IPS DF 19.7 (cell line): ENCODE measurements around the gene TTC7B.
A peak's percentile ranks its signal among the peaks of the same experiment; 100 is the strongest.

ENCODE experiments used
- DNase-seq: peaks from one replicate; pipeline ENCODE4 v3.0.0-alpha.2; 2013; ENCODE audit warnings: low read depth, low spot score

TTC7B gene

GRCh38 chr14:90704738-90705392, 111.4 kb downstream of the TTC7B start:
- DNase-seq: no peak

DNA sequence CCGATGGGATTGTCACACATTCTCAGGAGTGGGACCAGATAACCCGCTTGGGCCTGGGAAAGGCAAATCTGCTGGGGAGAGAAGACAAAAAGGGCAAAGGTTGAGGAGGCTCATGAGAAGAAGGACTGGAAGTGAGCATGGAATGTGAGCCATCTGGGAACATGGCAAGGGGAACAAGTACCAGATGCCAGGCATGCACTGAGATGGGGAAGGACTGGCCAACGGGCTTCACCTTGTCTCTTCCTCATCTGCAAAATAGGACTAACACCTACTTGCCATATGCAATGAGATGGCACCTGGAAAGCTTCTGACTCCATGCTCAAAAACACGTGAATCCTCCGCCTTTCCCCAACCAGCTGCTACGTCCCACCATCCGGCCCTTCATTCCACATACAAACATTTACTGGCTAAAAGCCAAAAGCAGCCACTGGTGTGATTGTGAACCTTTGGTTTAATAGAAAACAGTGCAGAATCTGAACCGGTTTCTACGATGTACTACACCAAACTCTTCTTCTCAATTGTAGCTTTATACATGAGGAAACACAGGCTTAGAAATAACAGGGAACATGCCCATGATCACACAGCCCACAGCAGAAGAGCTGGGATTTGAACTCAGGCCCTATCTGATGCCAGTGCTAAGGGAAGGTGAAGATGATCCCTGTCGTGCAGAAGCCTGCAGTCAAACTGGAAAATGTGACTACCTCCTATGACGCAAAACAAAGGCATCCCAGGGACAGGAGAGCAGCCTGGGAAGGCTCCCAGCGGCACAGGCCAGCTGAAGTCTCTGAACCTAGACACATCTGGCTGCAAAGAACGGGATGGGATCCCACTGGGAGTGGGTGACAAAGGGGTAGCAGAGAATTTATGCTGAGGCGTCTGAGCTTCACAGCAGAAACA, 112.1 kb downstream of the TTC7B start:
- DNase-seq: no peak

DNA sequence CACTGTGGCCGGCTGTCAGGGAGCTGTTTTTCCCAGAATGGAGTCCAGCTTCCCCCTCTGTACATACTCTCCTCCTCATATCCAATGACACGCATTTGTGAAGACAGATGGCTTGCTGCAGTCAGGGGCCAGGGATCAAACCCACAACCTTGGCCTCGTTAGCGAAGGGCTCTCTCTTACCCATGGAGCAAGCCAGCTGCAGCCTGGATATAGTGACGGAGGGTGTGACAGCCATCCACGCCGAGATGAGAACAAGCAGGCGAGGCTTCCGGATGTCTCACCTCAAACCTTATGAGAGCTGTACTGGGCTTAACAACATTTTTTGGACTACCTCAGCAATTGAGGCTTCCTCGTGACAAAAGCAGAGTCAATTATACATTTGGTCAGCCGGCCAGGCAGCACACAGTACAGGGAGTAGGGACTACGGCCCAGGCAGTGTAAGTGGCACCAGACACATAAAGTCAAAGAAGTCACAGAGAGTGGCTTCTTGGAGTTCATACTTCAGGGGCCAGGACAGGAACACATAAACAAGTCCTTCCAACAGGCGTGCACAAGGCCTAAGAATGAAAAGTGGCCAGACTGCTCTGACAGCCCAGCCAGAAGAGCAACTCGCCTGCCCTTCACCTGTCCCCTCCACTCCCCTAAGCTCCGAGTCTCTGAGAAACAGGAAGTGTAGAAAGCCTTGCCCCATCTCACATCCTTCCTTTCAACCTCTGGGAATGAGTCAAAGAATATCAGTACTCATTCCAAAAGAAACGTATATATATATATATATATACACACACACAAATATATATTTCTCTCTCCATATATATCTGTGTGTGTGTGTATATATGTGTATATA, 115.1 kb downstream of the TTC7B start:
- no peak for DNase-seq

- DNase-seq: no peak
Observed at GRCh38 chr14:90699016-90699415, 117.2 kb downstream of the TTC7B start.

DNA sequence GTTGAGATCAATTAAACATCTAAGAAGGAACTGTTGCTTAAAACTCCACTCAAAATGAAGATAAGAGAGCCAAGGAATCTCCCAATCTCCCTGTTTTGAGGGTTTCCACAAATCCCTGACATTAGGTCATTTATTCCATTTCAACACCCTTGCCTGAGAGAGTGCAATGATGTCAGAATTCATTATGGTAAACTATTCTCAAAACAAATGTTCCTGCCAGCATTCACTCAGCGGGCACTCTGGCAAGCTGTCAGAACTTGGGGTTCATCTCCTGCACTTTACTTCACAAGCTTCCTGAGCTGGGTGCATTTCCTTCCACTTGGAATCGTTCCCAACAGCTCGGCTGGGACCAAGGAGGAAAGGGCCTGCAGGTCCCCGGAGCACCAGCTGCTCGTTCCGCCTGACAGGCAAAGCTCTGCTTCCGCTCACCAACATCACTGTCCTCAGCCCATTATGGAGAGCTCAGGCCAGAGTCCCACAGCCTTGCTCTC, 117.8 kb downstream of the TTC7B start:
- no peak for DNase-seq

GRCh38 chr14:90697577-90698206, 118.5 kb downstream of the TTC7B start:
- DNase-seq: peak; percentile 28

DNA sequence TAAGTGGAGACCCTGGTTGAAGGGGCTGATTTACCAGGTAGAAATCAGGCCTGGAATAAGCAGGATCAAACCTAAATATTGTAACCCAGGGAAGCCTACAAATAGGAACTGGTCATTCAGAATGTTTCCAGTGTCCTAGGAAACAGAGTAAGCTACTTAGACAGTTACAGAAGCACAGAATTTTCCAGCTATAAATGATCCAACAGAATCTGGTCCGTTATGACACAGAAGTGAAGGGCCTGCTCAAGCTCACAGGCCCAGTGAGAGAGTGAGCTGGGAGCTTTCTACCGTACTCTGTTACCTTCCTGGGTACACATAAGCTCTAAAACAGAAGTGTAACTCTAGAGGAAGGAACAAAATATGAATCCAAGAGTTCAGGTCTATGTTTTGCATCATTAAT, 119.1 kb downstream of the TTC7B start:
- DNase-seq: no peak

DNA sequence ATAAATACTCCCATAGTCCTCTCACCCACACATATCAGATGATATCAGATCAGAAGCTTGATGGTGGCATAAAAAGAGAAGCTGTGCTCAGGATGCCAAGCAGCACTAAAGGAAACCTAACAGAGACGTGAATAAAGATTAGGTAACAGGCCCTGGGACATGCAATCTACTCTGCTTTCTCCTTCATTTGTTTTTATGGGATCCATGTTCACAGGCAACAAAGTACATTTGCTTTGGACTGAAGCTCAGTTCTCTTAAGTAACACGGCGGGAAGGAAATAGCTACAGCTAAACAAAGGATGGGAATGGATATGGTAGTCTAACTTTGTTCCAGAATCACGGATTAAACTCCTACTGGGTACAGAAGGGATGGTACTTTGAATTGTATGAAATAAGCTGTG, 119.5 kb downstream of the TTC7B start:
- DNase-seq: no peak

- no peak for DNase-seq
Observed at GRCh38 chr14:90695997-90696660, 120.1 kb downstream of the TTC7B start.

DNA sequence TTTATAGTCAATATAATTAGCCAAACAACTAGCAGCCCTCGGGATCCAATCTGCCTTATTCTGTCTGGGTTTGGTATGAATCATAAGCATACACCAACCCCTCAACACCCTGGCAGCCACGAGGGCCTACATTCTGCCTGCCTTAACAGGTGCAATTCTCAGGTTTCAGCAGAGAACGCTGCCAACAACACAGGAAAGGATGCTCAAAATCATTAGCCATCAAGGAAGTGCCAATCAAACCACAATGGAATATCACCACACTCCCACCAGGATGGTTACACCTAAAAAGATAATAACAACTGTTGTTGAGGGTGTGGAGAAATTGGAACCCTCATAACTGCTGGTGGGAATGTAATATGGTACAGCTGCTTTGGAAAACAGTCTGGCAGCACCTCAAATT, 122.8 kb downstream of the TTC7B start:
- DNase-seq: no peak

DNA sequence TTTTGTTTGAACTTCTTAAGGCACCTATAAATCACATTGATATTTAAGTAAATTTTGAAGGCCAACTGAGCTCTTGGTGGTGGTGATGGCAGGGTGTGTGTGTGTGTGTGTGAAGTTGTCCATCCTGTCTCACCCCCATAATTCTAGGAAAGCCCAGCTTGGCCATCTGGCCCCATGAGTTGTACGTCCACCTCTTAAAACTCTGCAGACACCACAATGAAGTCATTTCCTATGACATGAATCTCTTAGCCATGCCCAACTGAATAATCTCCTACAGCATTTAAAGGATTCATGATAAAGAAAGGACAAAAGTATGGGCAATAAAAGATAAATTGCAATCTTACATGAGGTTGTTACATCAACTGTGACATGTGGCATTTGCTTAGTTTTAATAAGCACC, 123.4 kb downstream of the TTC7B start:
- DNase-seq: no peak

DNA sequence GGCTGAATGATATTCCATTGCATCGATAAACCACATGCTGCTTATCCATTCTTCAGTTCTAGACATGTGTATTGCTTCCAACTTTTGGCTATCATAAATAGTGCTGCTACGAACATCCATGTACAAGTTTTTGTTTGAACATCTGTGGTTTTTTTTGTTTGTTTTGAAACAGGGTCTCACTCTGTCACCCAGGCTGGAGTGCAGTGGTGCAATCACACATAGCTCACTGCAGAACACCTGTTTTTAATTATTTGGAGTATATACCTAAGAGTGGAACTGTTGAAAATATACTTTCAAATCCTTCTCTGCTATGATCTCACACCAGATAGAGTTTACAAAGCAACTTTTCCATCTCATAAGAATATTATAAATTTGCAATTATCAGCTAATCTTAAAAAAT, 124.2 kb downstream of the TTC7B start:
- DNase-seq: no peak

DNA sequence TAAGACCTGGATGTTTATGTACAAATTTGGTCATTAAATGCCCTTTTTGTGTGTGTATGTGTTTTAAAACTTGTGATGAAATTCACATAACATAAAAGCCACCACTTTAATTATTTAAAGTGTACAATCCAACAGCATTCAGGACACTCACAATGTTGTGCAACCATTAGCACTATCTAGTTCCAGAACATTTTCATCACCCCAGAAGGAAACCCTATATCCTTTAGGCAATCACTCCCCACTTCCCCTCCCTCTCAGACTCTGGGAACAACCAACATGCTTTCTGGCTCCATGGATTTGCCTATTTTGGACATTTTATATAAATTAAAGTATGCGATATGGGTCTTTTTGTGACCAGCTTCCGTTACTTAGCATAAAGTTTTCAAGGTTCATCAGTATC, 124.6 kb downstream of the TTC7B start:
- DNase-seq: no peak

DNA sequence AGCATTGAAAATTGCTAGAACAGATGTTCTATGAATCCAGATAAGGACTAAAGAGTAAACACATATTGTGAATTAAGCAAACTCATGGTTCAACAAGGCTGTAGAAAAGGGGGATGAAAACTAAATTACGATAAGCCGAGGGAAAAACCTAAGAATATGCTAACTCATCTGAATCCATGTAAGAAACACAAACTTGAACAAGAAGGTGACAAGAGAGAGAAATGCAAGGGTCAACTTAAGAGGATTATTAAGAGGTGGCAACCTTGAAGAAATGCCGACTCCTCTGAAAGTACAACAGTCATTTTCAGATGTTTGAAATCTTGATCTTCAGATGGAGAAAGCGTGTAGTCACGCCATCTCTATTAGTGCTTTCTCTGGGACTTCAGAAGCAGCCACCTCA, 128.6 kb downstream of the TTC7B start:
- no peak for DNase-seq

- no peak for DNase-seq
Observed at GRCh38 chr14:90682615-90683014, 133.6 kb downstream of the TTC7B start.

- no peak for DNase-seq
Observed at GRCh38 chr14:90681929-90682328, 134.3 kb downstream of the TTC7B start.

- no peak for DNase-seq
Observed at GRCh38 chr14:90678846-90679362, 137.3 kb downstream of the TTC7B start.

DNA sequence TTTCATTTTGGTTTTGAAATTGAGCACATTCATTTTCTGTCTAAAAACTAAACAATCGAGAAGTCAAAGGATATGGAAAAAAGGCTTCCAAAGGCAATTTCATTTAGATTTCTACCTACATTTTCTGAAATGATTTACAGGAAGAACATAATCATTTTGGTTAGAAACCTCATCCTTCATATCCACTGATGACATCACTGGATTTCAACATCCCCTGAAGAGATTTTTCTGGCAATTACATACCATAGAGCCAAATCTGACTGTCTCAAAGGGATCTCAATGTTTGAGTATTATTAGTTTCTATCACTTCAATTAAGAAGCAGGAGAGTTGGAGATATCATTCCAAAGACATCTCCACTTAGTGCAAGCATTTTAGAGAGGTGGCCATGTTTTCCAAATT, 137.8 kb downstream of the TTC7B start:
- DNase-seq: no peak

DNA sequence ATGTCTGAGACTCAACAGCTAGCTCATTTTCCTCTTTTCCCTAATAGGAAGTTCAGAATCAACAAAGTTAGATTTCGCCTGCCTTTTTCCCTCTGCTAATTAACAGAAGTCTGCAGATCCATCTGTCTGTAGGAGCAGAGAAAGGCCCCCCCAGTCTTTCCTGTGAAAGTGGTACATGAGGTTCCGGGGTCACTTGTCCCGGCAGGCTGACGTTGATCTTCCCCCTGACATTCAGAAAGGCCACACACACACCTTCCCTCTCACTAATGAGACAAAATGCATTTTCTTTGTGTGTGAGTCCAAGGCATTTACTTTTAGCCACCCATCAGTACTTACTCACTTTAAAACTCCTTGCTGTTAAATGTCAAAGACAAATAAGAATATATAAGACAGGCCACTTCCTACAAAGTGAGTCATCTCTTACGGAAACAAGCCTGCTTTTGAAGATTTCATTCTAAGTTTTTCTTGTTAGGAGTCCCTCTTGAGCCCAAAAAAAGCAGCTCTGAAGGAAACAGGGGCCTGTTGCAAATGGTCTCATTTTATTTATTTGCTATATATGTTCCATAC, 138.7 kb downstream of the TTC7B start:
- DNase-seq: no peak

DNA sequence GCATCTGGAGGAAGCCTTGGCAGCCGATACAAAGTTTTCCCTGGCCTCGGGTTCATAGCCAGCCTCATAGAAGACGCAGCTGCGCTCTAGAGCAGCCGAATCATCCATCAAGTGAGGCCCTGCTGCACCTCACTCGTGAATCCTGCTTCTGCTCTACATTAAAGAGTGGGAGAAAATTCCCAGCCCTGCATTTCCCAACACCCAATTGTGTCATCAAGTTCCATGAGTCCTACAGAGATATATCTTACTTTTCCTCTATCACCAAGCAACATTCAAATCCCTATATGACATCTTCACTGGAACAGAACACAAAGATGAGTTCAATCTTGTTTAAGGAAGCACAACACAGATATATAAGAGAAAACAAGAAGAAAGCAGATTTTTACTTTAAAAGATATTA, 139.3 kb downstream of the TTC7B start:
- no peak for DNase-seq

- DNase-seq: no peak
Observed at GRCh38 chr14:90676356-90676755, 139.9 kb downstream of the TTC7B start.
